Heart left ventricle (tissue), 16 donors: ENCODE data around the gene ZDHHC1. TPM values are rescaled to one million over a fixed set of nuclear protein-coding genes. Genes with fewer than 3 reads are reported as not detected.

Experiments
- ATAC-seq, 4 donors: fragments of 200-7000 bp; cut with Tn5 transposase; one replicate each; pipeline ENCODE4 v1.9.1; 2020 to 2022; ENCODE audit warnings: moderate library complexity in 4 of 4, mild to moderate bottlenecking in 3 of 4, moderate number of reproducible peaks in 1 of 4
- DNase-seq, 5 donors: peaks; one replicate each; pipeline ENCODE4 v3.0.0-alpha.2; 2020
- H3K27ac ChIP-seq, 12 donors: fragments of 200-600 bp; sonication (generic) in 4 of 12; one replicate each; pipeline versions ENCODE4 v1.5.0 to v1.8.0; 2016 to 2022; ENCODE audit warnings: mild to moderate bottlenecking in 2 of 12
- H3K27me3 ChIP-seq, 9 donors: fragments of 200-600 bp; sonication (generic) in 2 of 9; one replicate each; pipeline versions ENCODE4 v1.5.1 to v1.8.0; 2016 to 2022; ENCODE audit warnings: mild to moderate bottlenecking in 3 of 9
- H3K36me3 ChIP-seq, 9 donors: fragments of 200-600 bp; sonication (generic) in 2 of 9; one replicate each; pipeline versions ENCODE4 v1.5.0 to v1.8.0; 2018 to 2022; ENCODE audit warnings: mild to moderate bottlenecking in 2 of 9
- H3K4me1 ChIP-seq, 12 donors: fragments of 200-600 bp; sonication (generic) in 4 of 12; one replicate each; pipeline versions ENCODE4 v1.5.0 to v1.8.0; 2016 to 2022; ENCODE audit warnings: mild to moderate bottlenecking in 3 of 12
- H3K4me3 ChIP-seq, 12 donors: fragments of 200-600 bp; sonication (generic) in 4 of 12; one replicate each; pipeline versions ENCODE4 v1.5.0 to v1.8.0; 2017 to 2022; ENCODE audit warnings: mild to moderate bottlenecking in 9 of 12, moderate library complexity in 4 of 12
- H3K9me3 ChIP-seq, 12 donors: fragments of 200-600 bp; sonication (generic) in 4 of 12; one replicate each; pipeline versions ENCODE4 v1.5.0 to v1.8.0; 2016 to 2022; ENCODE audit warnings: mild to moderate bottlenecking in 1 of 12
- CTCF ChIP-seq, 12 donors: fragments of 200-600 bp; sonication (generic) in 4 of 12; IDR thresholded peaks; one replicate each; pipeline versions ENCODE4 v1.5.0 to v1.8.0; 2018 to 2022; ENCODE audit warnings: antibody characterized with exemption in 12 of 12, mild to moderate bottlenecking in 5 of 12
- POLR2A ChIP-seq, 2 donors: fragments of 450-650 bp; IDR thresholded peaks; one replicate each; pipeline ENCODE4 v1.6.1; 2017; ENCODE audit warnings: antibody characterized with exemption in 2 of 2, mild to moderate bottlenecking in 2 of 2, moderate library complexity in 2 of 2
- WGBS, 4 donors: extraction: QIAGEN DNeasy Blood & Tissue Kit in 2 of 4; methylation state at CpG; one replicate each; pipeline versions ENCODE4 v1.1.5 to v1.1.7; 2013 to 2018; 5-methylcytosine and 5-hydroxymethylcytosine counted together
- intact Hi-C, 10 donors: fragments of 100-400 bp; cut with DNase I; formaldehyde crosslinking; loops; one replicate each; pipeline versions ENCODE4 v1.11.1 to v1.14.2; 2022
- polyA plus RNA-seq, 2 donors: library from polyadenylated mRNA; stranded (reverse); fragments of 200-250 nt; gene quantifications; one replicate each; pipeline ENCODE4 v1.2.3, GENCODE V29; 2013
- total RNA-seq, 9 donors: library from RNA; depleted of rRNA in 2 of 9; stranded (reverse); fragments of >200 nt in 2 of 9; fragmentation: NEBNext Ultra II Directional in 3 of 9; extraction: Animal tissue kit (Norgen Biotek cat#: 25700) in 3 of 9; gene quantifications; one replicate each; pipeline versions ENCODE4 v1.1.0 to v1.2.4, GENCODE V29; 2016 to 2023
- donor health status: ischemic (EF 13 %, LVEDD 7.1; RV severe dilation, severe dysfunction).
- donor health status: healthy with polysubstance abuse.
- donor health status: DM: no; HTN: yes; CAD: no.
- donor health status: DM: no; HTN: no; CAD: no.
- donor health status: ischemic (EF 25% LVEDD 6.9; RV normal size, moderate dysfunction).
- donor health status: ischemic (EF 25% LVEDD 5.7; RV mildly dilated, moderate dysfunction).
- donor health status: healthy.
- donor health status: DM: yes; HTN: yes; CAD: no.
- donor health status: ischemic (EF 35%, LVEDD 5.7; RV mildly dilated, moderate dysfunction).
- donor health status: nonischemic (EF 11% LVEDD 7.7; RV severe dilation, severe dysfunction).
- donor health status: DM: yes; HTN: yes; CAD: no.
- donor health status: PGD.
- donor health status: ischemic (EF 29% LVEDD 5.4; RV normal size, mild dysfunction).
- donor health status: nonischemic (EF 23%, LVEDD 6.1; RV moderate dilation, normal function).

ZDHHC1 gene
- total and polyA plus RNA-seq, 11 donors, result 2.7 to 11.6 (median 5.1) TPM

- TF ChIP-seq CTCF (IDR thresholded peaks at IDR 0.05) (no peak), POLR2A (IDR thresholded peaks at IDR 0.05) (no peak)
- ATAC-seq (no peak), DNase-seq (no peak)
- peak overlapping the region in 7 of 12 donors; percentile 1 to 73 (median 52) for H3K27ac ChIP-seq
- peaks cover 20 to 89% (median 73%) of the 10 kb centered on the region in 12 donors for H3K4me1 ChIP-seq
- H3K27me3 ChIP-seq, result no peaks in the 10 kb centered on the region
- peaks cover 0 to 75% (median 8%) of the 10 kb centered on the region in 9 donors for H3K36me3 ChIP-seq
- H3K9me3 ChIP-seq, result no peaks in the 10 kb centered on the region
- intact Hi-C loops, result no loop called here
- 88 to 91% (median 89%) methylated on average over 21 to 22 of the region's 22 CpGs for WGBS, 4 donors
- no peak overlapping the region for H3K4me3 ChIP-seq
Observed at GRCh38 chr16:67444259-67445125, 28.2 kb upstream of the ZDHHC1 start.

GRCh38 chr16:67443265-67443664 is 27.0 kb upstream of the ZDHHC1 start:
- peaks cover 20 to 77% (median 65%) of the 10 kb centered on the region in 12 donors for H3K4me1 ChIP-seq
- no peaks in the 10 kb centered on the region for H3K9me3 ChIP-seq
- 84 to 88% (median 86%) methylated on average over 5 to 6 of the region's 6 CpGs for WGBS, 4 donors
- intact Hi-C loops, result no loop called here
- H3K4me3 ChIP-seq, result peak overlapping the region in 1 of 12 donors; percentile 3
- no peaks in the 10 kb centered on the region for H3K27me3 ChIP-seq
- peaks cover 0 to 75% (median 20%) of the 10 kb centered on the region in 9 donors for H3K36me3 ChIP-seq
- H3K27ac ChIP-seq, result peak overlapping the region in 8 of 12 donors; percentile 1 to 73 (median 51)
- TF ChIP-seq POLR2A (IDR thresholded peaks at IDR 0.05) (no peak), CTCF (IDR thresholded peaks at IDR 0.05) (no peak)
- ATAC-seq (peak in 3 of 4 donors; percentile 19 to 41 (median 27)), DNase-seq (peak in 4 of 5 donors; percentile 43 to 74 (median 59))

- WGBS, 4 donors, result 80 to 94% (median 92%) methylated on average over 10 to 13 of the region's 13 CpGs
- intact Hi-C loops, result no loop called here
- H3K36me3 ChIP-seq, result peaks cover 0 to 79% (median 23%) of the 10 kb centered on the region in 9 donors
- H3K27ac ChIP-seq, result peak overlapping the region in 5 of 12 donors; percentile 6 to 73 (median 56)
- ATAC-seq (no peak), DNase-seq (no peak)
- no peaks in the 10 kb centered on the region for H3K27me3 ChIP-seq
- H3K4me1 ChIP-seq, result peaks cover 14 to 72% (median 61%) of the 10 kb centered on the region in 12 donors
- peak overlapping the region in 1 of 12 donors; percentile 3 for H3K4me3 ChIP-seq
- H3K9me3 ChIP-seq, result no peaks in the 10 kb centered on the region
- no peak for TF ChIP-seq CTCF (IDR thresholded peaks at IDR 0.05)
- TF ChIP-seq POLR2A (IDR thresholded peaks at IDR 0.05), result no peak
Observed at GRCh38 chr16:67442581-67443255, 26.4 kb upstream of the ZDHHC1 start.

GRCh38 chr16:67441907-67442306 is 25.6 kb upstream of the ZDHHC1 start:
- DNase-seq (peak in 1 of 5 donors; percentile 77), ATAC-seq (peak in 3 of 4 donors; percentile 19 to 50 (median 40))
- intact Hi-C loops, result no loop called here
- Histone ChIP-seq H3K27me3 (no peaks in the 10 kb centered on the region), H3K27ac (peak overlapping the region in 7 of 12 donors; percentile 21 to 73 (median 55)), H3K4me3 (no peak overlapping the region), H3K36me3 (peaks cover 0 to 87% (median 28%) of the 10 kb centered on the region in 9 donors), H3K4me1 (peaks cover 11 to 64% (median 53%) of the 10 kb centered on the region in 12 donors), H3K9me3 (no peaks in the 10 kb centered on the region)
- WGBS, 4 donors, result 41 to 55% (median 49%) methylated on average over 5 of the region's 5 CpGs
- no peak for TF ChIP-seq CTCF (IDR thresholded peaks at IDR 0.05)
- no peak for TF ChIP-seq POLR2A (IDR thresholded peaks at IDR 0.05)
